ENCODE measurements around the gene FXR2. TPM values are rescaled to one million over a fixed set of nuclear protein-coding genes. Genes with fewer than 3 reads are reported as not detected.
"Not testable (repeated sequence)": the region's sequence is repeated elsewhere in the genome, so short reads cannot be mapped to it uniquely, and the experiment has no call there.

FXR2 gene
- total RNA-seq, 1 donor from 2014 or later = 19.3 TPM

DNA sequence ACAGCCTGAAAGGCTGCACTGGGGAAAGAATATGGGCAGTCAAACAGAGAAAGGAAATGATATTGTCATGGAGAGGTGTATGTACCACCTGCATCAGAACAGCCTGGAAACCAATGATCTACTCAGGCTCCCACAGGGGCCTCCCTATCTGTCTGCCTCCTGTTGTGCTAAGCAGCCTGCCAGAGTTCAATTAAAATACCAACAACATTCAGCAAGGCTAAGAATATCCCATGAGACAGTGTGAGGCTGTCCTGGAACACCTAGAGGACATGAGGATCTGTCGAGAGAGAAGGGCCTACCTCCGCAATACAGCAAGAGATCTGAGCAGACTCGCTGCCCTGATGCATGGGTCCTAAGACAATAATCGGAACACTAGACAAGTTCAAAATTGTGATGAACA, 8.4 kb downstream of the FXR2 start:
- peaks cover 0 to 3% of the 10 kb centered on the region in 2 donors for H3K4me1 ChIP-seq
- intact Hi-C loops (cut with DNase I) = no loop called here
- no peak overlapping the region for H3K4me3 ChIP-seq
- DNase-seq (ENCODE audit: low spot score in 2 of 2) = no peak
- H3K27ac ChIP-seq = no peak overlapping the region
- H3K27me3 ChIP-seq = no peaks in the 10 kb centered on the region
- peaks cover 43 to 49% of the 10 kb centered on the region in 2 donors for H3K36me3 ChIP-seq
- TF ChIP-seq, protein P1, sequence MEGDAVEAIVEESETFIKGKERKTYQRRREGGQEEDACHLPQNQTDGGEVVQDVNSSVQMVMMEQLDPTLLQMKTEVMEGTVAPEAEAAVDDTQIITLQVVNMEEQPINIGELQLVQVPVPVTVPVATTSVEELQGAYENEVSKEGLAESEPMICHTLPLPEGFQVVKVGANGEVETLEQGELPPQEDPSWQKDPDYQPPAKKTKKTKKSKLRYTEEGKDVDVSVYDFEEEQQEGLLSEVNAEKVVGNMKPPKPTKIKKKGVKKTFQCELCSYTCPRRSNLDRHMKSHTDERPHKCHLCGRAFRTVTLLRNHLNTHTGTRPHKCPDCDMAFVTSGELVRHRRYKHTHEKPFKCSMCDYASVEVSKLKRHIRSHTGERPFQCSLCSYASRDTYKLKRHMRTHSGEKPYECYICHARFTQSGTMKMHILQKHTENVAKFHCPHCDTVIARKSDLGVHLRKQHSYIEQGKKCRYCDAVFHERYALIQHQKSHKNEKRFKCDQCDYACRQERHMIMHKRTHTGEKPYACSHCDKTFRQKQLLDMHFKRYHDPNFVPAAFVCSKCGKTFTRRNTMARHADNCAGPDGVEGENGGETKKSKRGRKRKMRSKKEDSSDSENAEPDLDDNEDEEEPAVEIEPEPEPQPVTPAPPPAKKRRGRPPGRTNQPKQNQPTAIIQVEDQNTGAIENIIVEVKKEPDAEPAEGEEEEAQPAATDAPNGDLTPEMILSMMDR (IDR thresholded peaks at IDR 0.05) = no peak
- H3K9me3 ChIP-seq = no peaks in the 10 kb centered on the region

DNA sequence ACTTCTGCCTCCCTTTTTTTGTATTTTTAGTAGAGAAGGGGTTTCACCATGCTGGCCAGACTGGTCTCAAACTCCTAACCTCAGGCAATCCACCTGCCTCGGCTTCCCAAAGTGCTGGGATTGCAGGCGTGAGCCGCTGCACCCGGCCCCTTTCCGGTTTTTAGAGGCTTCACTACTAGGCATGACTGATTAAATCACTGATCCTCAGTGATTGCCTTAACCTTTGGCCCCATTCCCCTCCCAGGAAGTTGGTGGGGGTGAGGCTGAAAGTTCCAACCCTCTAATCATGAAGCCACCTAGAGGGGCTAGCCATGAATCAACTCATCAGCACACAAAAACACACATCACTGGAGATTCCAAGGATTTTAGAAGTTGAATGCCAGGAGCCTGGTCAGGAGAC, 17.1 kb downstream of the FXR2 start:
- intact Hi-C loops (cut with DNase I); H3K9me3 ChIP-seq; H3K27me3 ChIP-seq; H3K27ac ChIP-seq; DNase-seq (ENCODE audit: low spot score in 2 of 2); H3K4me3 ChIP-seq; H3K4me1 ChIP-seq: not testable (repeated sequence)
- peaks cover 92 to 96% of the 10 kb centered on the region in 2 donors for H3K36me3 ChIP-seq

DNA sequence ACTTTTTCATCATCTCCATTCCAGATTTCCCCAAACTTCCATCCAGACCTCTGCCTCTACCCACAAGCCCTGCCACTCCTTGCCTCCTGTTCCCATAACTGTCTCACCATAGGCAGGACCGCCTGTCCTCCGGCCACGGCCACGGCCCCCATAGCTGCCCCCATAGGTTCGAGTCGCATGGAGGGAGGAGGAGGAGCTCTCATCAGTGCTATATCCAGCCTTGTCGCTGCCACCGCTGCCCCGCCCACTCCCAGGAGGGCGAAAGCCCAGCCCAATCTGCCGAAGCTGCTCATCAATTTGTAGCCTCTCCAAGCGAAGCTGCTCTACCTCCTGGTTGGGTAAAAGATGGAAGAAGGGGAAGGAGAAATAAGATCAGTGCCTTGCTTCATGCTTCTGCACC, 21.4 kb downstream of the FXR2 start:
- TF ChIP-seq, protein P1 (IDR thresholded peaks at IDR 0.05) = no peak
- H3K4me1 ChIP-seq = peaks cover 5 to 12% of the 10 kb centered on the region in 2 donors
- peaks cover 66 to 67% of the 10 kb centered on the region in 2 donors for H3K36me3 ChIP-seq
- DNase-seq (ENCODE audit: low spot score in 2 of 2) = no peak
- no peak overlapping the region for H3K4me3 ChIP-seq
- H3K27ac ChIP-seq = no peak overlapping the region
- H3K27me3 ChIP-seq = no peaks in the 10 kb centered on the region
- no peaks in the 10 kb centered on the region for H3K9me3 ChIP-seq
- intact Hi-C loops (cut with DNase I) = no loop called here

DNA sequence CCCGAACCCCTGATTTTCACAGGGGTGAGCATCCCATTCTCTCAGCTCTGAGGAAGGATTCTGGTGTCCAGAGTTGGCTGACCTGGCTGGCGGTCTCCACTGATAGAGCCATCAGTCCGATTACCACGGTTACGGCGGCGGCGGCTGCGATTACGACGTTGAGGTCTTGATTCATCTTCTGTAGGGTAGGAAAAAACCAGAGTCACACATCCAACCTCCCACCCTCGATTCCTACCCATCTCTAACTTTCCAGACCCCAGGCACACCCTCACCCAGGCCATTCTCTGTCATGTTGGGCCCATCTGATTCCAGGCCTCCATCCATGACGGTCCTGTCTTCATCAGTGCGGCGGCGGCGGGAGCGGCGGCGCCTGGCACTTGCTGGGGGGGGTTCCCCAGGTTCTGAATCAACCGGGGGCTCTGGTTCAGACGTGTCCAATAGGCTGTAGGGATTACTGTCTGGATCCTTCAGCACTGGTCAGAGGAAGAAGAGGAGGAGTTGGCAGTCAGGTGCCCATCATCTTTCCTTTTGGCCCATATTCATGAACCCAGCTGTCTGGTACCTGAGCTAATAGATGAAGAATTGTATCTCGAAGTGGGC, 22.2 kb downstream of the FXR2 start:
- Histone ChIP-seq H3K36me3 (peaks cover 62 to 63% of the 10 kb centered on the region in 2 donors), H3K27me3 (no peaks in the 10 kb centered on the region), H3K4me1 (peaks cover 5 to 15% of the 10 kb centered on the region in 2 donors), H3K9me3 (no peaks in the 10 kb centered on the region), H3K27ac (no peak overlapping the region), H3K4me3 (no peak overlapping the region)
- TF ChIP-seq, protein P1 (IDR thresholded peaks at IDR 0.05) = no peak
- intact Hi-C loops (cut with DNase I) = no loop called here
- DNase-seq (ENCODE audit: low spot score in 2 of 2) = no peak

DNA sequence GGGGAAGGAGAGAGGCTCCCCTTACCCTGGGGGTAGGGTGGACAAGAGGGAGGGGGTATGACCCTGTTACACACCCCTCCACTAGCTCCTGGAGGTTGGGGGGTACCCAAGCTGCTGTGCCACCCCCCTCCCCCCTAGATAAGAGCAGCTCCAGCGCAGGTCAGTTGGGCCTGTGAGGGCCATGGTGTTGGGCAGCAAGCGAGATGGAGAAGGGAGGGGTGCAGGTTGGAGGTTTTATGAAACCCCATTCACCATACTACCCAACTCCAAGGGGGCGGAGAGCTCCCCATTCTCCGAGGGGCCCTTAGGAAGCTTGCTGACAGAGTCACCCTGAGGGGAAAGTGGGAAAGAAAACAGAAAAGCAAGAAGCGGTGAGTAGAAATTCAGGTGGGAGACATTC, 23.1 kb downstream of the FXR2 start:
- H3K4me1 ChIP-seq = peaks cover 5 to 15% of the 10 kb centered on the region in 2 donors

DNA sequence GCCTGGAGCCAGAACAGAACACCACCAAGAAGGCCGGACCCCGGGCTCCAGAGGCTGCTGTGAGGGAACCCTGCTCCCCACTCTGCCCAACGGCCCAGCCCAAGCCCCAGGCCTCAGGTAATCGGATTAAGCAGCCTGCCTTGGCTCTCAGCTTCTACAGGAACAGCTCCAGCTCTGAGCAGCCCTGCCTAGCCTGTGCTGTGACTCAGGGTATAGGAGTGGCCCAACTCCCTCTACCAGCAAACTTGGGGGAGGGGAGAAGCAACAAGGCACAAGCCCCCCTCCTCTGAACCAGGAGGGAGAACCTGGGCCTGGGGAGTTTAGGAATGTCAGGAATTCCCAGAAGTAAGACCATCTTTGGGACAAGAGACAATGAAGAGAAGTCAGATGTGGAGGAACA, 24.0 kb downstream of the FXR2 start:
- Histone ChIP-seq H3K36me3 (peaks cover 46 to 48% of the 10 kb centered on the region in 2 donors), H3K4me1 (peaks cover 5 to 15% of the 10 kb centered on the region in 2 donors), H3K4me3 (no peak overlapping the region), H3K27ac (no peak overlapping the region), H3K9me3 (no peaks in the 10 kb centered on the region), H3K27me3 (no peaks in the 10 kb centered on the region)
- TF ChIP-seq, protein P1 (IDR thresholded peaks at IDR 0.05) = no peak
- intact Hi-C loops (cut with DNase I) = no loop called here
- DNase-seq (ENCODE audit: low spot score in 2 of 2) = no peak

More for the DNA sequence above, 23.1 kb downstream of the FXR2 start:
- Histone ChIP-seq H3K36me3 (peaks cover 53 to 55% of the 10 kb centered on the region in 2 donors), H3K4me3 (no peak overlapping the region), H3K27ac (no peak overlapping the region), H3K9me3 (no peaks in the 10 kb centered on the region), H3K27me3 (no peaks in the 10 kb centered on the region)
- DNase-seq (ENCODE audit: low spot score in 2 of 2) = no peak
- TF ChIP-seq, protein P1 (IDR thresholded peaks at IDR 0.05) = no peak
- intact Hi-C loops (cut with DNase I) = no loop called here

Data from ascending aorta (tissue), 2 donors.